Natural killer cell (primary cell): Measurements from ENCODE around the gene TRMT10B. TPM values are rescaled to one million over a fixed set of nuclear protein-coding genes. Genes with fewer than 3 reads are reported as not detected.
"Not testable (repeated sequence)": the region's sequence is repeated elsewhere in the genome, so short reads cannot be mapped to it uniquely, and the experiment has no call there.

Experiments used
- ATAC-seq, 3 donors: fragments of 150-1000 bp in 2 of 3; fragments of 200-7000 bp in 1 of 3; cut with Tn5 transposase; 1 replicate in 1 of 3; 2 replicates in 2 of 3; pipeline ENCODE4 v1.10.0; 2021; ENCODE audit warnings: mild to moderate bottlenecking in 2 of 3, moderate library complexity in 2 of 3
- DNase-seq, 2 donors: peaks; one replicate each; pipeline versions ENCODE4 v3.0.0 to v3.0.0-alpha.2; 2013 to 2021; ENCODE audit warnings: mixed read lengths in 1 of 2
- H3K27ac ChIP-seq: one replicate; pipeline ENCODE4 v1.5.1; 2013; ENCODE audit warnings: mild to moderate bottlenecking, low read length
- H3K27me3 ChIP-seq: one replicate; pipeline ENCODE4 v1.6.1; 2013; ENCODE audit warnings: low read length; ENCODE audit not compliant: control insufficient read depth, insufficient read depth
- H3K36me3 ChIP-seq: one replicate; pipeline ENCODE4 v1.6.1; 2013; ENCODE audit warnings: low read length; ENCODE audit not compliant: control insufficient read depth, insufficient read depth
- H3K4me1 ChIP-seq: one replicate; pipeline ENCODE4 v1.6.1; 2013; ENCODE audit warnings: low read length; ENCODE audit not compliant: control insufficient read depth, insufficient read depth
- H3K4me3 ChIP-seq: one replicate; pipeline ENCODE4 v1.5.1; 2013; ENCODE audit warnings: low read length
- H3K9me3 ChIP-seq: one replicate; pipeline ENCODE4 v1.6.1; 2013; ENCODE audit warnings: low read length; ENCODE audit not compliant: control insufficient read depth, insufficient read depth
- H3K27ac Mint-ChIP-seq, 2 donors: one replicate each; pipeline ENCODE4 v1.8.0; 2022; ENCODE audit warnings: mild to moderate bottlenecking in 2 of 2, mixed read lengths in 2 of 2, moderate library complexity in 1 of 2
- H3K27me3 Mint-ChIP-seq, 2 donors: one replicate each; pipeline ENCODE4 v1.8.0; 2022; ENCODE audit warnings: low read depth in 2 of 2, mixed read lengths in 2 of 2
- H3K36me3 Mint-ChIP-seq: one replicate; pipeline ENCODE4 v1.8.0; 2022; ENCODE audit warnings: mixed read lengths
- H3K4me1 Mint-ChIP-seq, 2 donors: one replicate each; pipeline ENCODE4 v1.8.0; 2022; ENCODE audit warnings: mixed read lengths in 2 of 2
- H3K4me3 Mint-ChIP-seq: one replicate; pipeline ENCODE4 v1.8.0; 2022; ENCODE audit warnings: mild to moderate bottlenecking, moderate library complexity, mixed read lengths
- H3K9me3 Mint-ChIP-seq, 2 donors: one replicate each; pipeline ENCODE4 v1.8.0; 2022; ENCODE audit warnings: mixed read lengths in 2 of 2
- WGBS: methylation state at CpG from one replicate; pipeline ENCODE4 v1.1.7; 2013; ENCODE audit warnings: missing lambda C conversion rate; ENCODE audit not compliant: insufficient coverage; 5-methylcytosine and 5-hydroxymethylcytosine counted together
- intact Hi-C: fragments of 100-400 bp; cut with micrococcal nuclease; formaldehyde crosslinking; loops from one replicate; pipeline ENCODE4 v1.14.2; 2022
- total RNA-seq, 4 donors: library from RNA; stranded (reverse); fragments of 120-200 nt in 1 of 4; gene quantifications; one replicate each; pipeline versions ENCODE4 v1.2.3 to v1.2.4, GENCODE V29; 2013 to 2022
- TF ChIP-seq, protein P1 (sequence below): fragments of 200-600 bp; IDR thresholded peaks from one replicate; pipeline ENCODE4 v1.8.0; 2022; ENCODE audit warnings: antibody characterized with exemption

TRMT10B gene
- total RNA-seq, 3 donors from 2014 or later (not counting 1 experiment from before 2014, with no cell fraction given) = 13.2 to 15.4 (median 13.3) TPM

- DNase-seq (no peak), ATAC-seq (no peak)
- H3K27ac ChIP-seq = no peak overlapping the region
- H3K9me3 Mint-ChIP-seq = no peaks in the 10 kb centered on the region
- TF ChIP-seq, protein P1, sequence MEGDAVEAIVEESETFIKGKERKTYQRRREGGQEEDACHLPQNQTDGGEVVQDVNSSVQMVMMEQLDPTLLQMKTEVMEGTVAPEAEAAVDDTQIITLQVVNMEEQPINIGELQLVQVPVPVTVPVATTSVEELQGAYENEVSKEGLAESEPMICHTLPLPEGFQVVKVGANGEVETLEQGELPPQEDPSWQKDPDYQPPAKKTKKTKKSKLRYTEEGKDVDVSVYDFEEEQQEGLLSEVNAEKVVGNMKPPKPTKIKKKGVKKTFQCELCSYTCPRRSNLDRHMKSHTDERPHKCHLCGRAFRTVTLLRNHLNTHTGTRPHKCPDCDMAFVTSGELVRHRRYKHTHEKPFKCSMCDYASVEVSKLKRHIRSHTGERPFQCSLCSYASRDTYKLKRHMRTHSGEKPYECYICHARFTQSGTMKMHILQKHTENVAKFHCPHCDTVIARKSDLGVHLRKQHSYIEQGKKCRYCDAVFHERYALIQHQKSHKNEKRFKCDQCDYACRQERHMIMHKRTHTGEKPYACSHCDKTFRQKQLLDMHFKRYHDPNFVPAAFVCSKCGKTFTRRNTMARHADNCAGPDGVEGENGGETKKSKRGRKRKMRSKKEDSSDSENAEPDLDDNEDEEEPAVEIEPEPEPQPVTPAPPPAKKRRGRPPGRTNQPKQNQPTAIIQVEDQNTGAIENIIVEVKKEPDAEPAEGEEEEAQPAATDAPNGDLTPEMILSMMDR = no peak
- 88% methylated on average over 6 of the region's 6 CpGs for WGBS
- intact Hi-C loops = no loop called here
- H3K4me3 ChIP-seq = no peak overlapping the region
- H3K27me3 Mint-ChIP-seq = no peaks in the 10 kb centered on the region
- H3K4me1 Mint-ChIP-seq = peaks cover 11 to 26% of the 10 kb centered on the region in 2 donors
- H3K4me1 ChIP-seq = peaks cover 19% of the 10 kb centered on the region
- no peaks in the 10 kb centered on the region for H3K27me3 ChIP-seq
- no peaks in the 10 kb centered on the region for H3K9me3 ChIP-seq
- no peaks in the 10 kb centered on the region for H3K36me3 ChIP-seq
- H3K36me3 Mint-ChIP-seq = no peaks in the 10 kb centered on the region
- no peak overlapping the region for H3K27ac Mint-ChIP-seq
- H3K4me3 Mint-ChIP-seq = peak overlapping the region; percentile 52
Observed at GRCh38 chr9:37751186-37751585, 2.4 kb upstream of the TRMT10B start.

GRCh38 chr9:37751704-37752103, 1.9 kb upstream of the TRMT10B start:
- H3K4me3 Mint-ChIP-seq = not testable (repeated sequence)
- 92% methylated on average over 30 of the region's 30 CpGs for WGBS

GRCh38 chr9:37752112-37752511, 1.5 kb upstream of the TRMT10B start:
- peaks cover 19% of the 10 kb centered on the region for H3K4me1 ChIP-seq
- H3K27ac ChIP-seq, ATAC-seq, H3K9me3 ChIP-seq, H3K36me3 ChIP-seq, H3K9me3 Mint-ChIP-seq, H3K27ac Mint-ChIP-seq, H3K4me3 ChIP-seq, H3K4me3 Mint-ChIP-seq, DNase-seq, intact Hi-C loops, H3K27me3 Mint-ChIP-seq, H3K27me3 ChIP-seq, H3K36me3 Mint-ChIP-seq: not testable (repeated sequence)
- 99% methylated on average over 10 of the region's 13 CpGs for WGBS
- peaks cover 11 to 28% of the 10 kb centered on the region in 2 donors for H3K4me1 Mint-ChIP-seq

More at GRCh38 chr9:37751704-37752103, 1.9 kb upstream of the TRMT10B start:
- H3K9me3 ChIP-seq, H3K4me3 ChIP-seq, H3K9me3 Mint-ChIP-seq, H3K27me3 ChIP-seq, H3K27me3 Mint-ChIP-seq, H3K36me3 ChIP-seq, ATAC-seq, intact Hi-C loops, DNase-seq, H3K27ac ChIP-seq, H3K27ac Mint-ChIP-seq, H3K36me3 Mint-ChIP-seq: not testable (repeated sequence)
- peaks cover 19% of the 10 kb centered on the region for H3K4me1 ChIP-seq
- H3K4me1 Mint-ChIP-seq = peaks cover 11 to 28% of the 10 kb centered on the region in 2 donors

DNA sequence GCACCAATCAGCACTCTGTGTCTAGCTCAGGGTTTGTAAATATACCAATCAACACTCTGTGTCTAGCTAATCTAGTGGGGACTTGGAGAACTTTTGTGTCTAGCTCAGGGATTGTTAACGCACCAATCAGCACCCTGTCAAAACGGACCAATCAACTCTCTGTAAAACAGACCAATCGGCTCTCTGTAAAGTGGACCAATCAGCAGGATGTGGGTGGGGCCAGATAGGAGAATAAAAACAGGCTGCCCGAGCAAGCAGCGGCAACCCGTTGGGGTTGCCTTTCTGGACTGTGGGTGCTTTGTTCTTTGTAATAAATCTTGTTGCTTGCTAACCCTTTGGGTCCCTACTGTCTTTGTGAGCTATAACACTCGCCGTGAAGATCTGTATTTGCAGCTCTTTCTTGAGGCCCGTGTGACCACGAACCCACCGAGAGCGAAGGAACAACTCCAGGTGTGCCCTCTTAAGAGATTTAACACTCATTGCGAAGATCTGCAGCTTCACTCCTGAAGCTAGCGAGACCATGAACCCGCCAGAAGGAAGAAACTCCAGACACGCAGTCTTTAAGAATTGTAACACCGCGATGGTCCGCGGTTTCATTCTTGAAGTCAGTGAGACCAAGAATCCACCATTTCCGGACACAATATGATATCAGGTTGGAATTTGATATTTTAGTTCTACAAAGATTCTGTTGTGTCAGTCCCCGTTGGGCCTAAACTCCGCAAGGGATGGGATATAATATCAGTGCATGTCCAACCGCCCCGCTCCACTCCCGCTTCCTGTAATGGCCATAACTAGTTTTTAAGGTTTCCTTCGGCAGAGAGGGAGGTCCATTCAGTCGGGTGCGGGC, 740 bp upstream of the TRMT10B start:
- Histone ChIP-seq H3K27ac (peak overlapping the region; percentile 76), H3K4me1 (peaks cover 19% of the 10 kb centered on the region), H3K27me3 (no peaks in the 10 kb centered on the region), H3K4me3 (peak overlapping the region; percentile 89), H3K36me3 (no peaks in the 10 kb centered on the region), H3K9me3 (no peaks in the 10 kb centered on the region)
- intact Hi-C loops = no loop called here
- Mint-ChIP-seq H3K27ac (peak overlapping the region; percentile 81 to 94), H3K4me3 (peak overlapping the region; percentile 91), H3K36me3 (no peaks in the 10 kb centered on the region), H3K27me3 (no peaks in the 10 kb centered on the region), H3K4me1 (peaks cover 11 to 28% of the 10 kb centered on the region in 2 donors), H3K9me3 (no peaks in the 10 kb centered on the region)
- WGBS = 93% methylated on average over 29 of the region's 29 CpGs
- ATAC-seq = no peak
- TF ChIP-seq, protein P1 = no peak
- peak in 1 of 2 donors; percentile 14 for DNase-seq
